KG1 (cell line): ENCODE data around the gene SPRR2B.
"Not testable (repeated sequence)": the region's sequence is repeated elsewhere in the genome, so short reads cannot be mapped to it uniquely, and the experiment has no call there.

Source experiments
- DNase-seq: peaks from one replicate; lab custom pipeline; 2025; lab: John Stamatoyannopoulos, UW

Gene SPRR2B

GRCh38 chr1:153032677-153033308 is 38.6 kb downstream of the SPRR2B start:
- DNase-seq: no peak

DNA sequence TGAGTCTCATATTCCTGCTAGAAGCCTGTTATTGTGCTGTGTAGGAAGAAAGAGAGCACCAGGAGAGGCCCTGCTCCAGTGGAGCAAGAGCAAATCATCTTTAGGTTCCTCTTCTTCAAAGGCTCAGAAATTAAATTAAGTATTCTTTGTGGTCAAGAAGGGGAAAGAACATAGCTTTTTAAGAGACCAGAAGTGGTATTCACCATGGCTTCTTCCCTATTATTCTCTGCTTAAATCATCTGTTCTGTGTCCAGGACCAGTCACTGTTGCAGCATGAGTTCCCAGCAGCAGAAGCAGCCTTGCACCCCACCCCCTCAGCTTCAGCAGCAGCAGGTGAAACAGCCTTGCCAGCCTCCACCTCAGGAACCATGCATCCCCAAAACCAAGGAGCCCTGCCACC is 39.3 kb downstream of the SPRR2B start:
- DNase-seq: no peak

GRCh38 chr1:153030895-153031294 is 40.5 kb downstream of the SPRR2B start, which contains the start of gene SPRR1B:
Gene SPRR1B (plus strand): TSS chr1:153031203. CDS start chr1:153032346, 1,143 bp downstream.
- DNase-seq: no peak

GRCh38 chr1:153028766-153029165 is 42.6 kb downstream of the SPRR2B start:
- no peak for DNase-seq

- no peak for DNase-seq
Measured at GRCh38 chr1:153025797-153026196, 45.6 kb downstream of the SPRR2B start.

GRCh38 chr1:153024413-153024812 is 47.0 kb downstream of the SPRR2B start:
- DNase-seq: no peak

DNA sequence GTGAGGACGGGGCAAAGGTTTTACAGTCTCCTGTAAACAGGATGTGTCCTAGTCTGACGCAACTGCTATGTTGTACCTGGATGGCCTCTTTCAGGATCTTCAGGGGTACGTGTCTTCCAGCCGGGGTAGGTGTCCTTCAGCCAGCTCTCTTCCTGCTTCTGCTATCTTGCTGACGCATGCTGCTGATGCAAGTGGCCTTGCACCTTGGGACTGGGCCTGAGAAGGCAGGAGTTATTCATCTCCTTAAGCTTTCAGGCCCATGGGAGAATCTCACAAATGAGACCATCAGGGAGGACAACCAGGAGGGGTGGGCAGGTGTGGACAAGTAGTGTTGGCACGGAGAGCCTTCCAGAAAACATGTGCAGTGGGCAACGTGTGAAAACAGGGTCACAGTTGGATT is 48.3 kb downstream of the SPRR2B start:
- no peak for DNase-seq

DNA sequence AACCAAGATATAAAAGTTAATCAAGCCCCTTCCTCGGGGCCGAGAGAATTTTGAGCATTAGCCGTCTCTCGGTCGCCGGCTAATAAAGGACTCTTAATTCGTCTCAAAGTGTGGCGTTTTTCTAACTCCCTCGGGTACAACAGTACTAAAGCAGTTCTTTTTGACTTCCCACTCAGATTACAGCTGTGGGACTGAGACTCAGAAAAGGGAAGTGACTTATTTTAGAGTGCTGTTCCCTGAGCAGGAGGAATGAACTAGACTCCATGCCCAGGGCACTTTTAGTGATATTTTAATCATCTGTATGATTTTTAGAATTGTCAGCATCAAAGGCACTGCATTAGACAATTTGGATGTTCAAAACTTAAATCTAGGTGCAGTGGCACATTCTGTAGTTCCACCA is 49.1 kb downstream of the SPRR2B start:
- DNase-seq: not testable (repeated sequence)

- DNase-seq: not testable (repeated sequence)
Measured at GRCh38 chr1:153021829-153022228, 49.6 kb downstream of the SPRR2B start.
